Thyroid gland (tissue), 4 donors: ENCODE data around the gene OAS3. TPM values are rescaled to one million over a fixed set of nuclear protein-coding genes. Genes with fewer than 3 reads are reported as not detected.

Experiments
- DNase-seq, 2 donors: peaks; one replicate each; pipeline ENCODE4 v3.0.0-alpha.2; 2019
- H3K27ac ChIP-seq, 3 donors: fragments of 200-600 bp; sonication (generic); 1 replicate in 2 of 3; 2 replicates in 1 of 3; pipeline ENCODE4 v1.5.1; 2016 to 2019; ENCODE audit warnings: mild to moderate bottlenecking in 1 of 3, moderate library complexity in 1 of 3
- H3K27me3 ChIP-seq: fragments of 200-600 bp; sonication (generic); one replicate; pipeline ENCODE4 v1.5.1; 2019
- H3K36me3 ChIP-seq, 2 donors: fragments of 200-600 bp; sonication (generic); one replicate each; pipeline ENCODE4 v1.5.1; 2016 to 2019
- H3K4me1 ChIP-seq, 2 donors: fragments of 200-600 bp; sonication (generic); one replicate each; pipeline ENCODE4 v1.5.1; 2017 to 2019
- H3K4me3 ChIP-seq, 3 donors: fragments of 200-600 bp; sonication (generic); replicated peaks in 1 of 3; 1 replicate in 2 of 3; 2 replicates in 1 of 3; pipeline ENCODE4 v1.5.1; 2016; ENCODE audit warnings: mild to moderate bottlenecking in 1 of 3
- H3K9me3 ChIP-seq: fragments of 200-600 bp; sonication (generic); one replicate; pipeline ENCODE4 v1.5.1; 2017
- CTCF ChIP-seq, 6 experiments: fragments of 200-600 bp in 3 of 6; fragments of 450-650 bp in 3 of 6; sonication (generic) in 3 of 6; IDR thresholded peaks; one replicate each; pipeline ENCODE4 v1.5.1; 2016 to 2019; ENCODE audit warnings: antibody characterized with exemption in 6 of 6, mild to moderate bottlenecking in 2 of 6, inconsistent platforms in 1 of 6, moderate library complexity in 1 of 6
- POLR2A ChIP-seq, 2 donors: fragments of 450-650 bp; IDR thresholded peaks; one replicate each; pipeline ENCODE4 v1.6.1; 2017; ENCODE audit warnings: antibody characterized with exemption in 2 of 2, mild to moderate bottlenecking in 2 of 2, moderate library complexity in 1 of 2
- WGBS, 2 donors: methylation state at CpG; one replicate each; pipeline ENCODE4 v1.1.5; 2017; 5-methylcytosine and 5-hydroxymethylcytosine counted together
- intact Hi-C: fragments of 100-400 bp; cut with DNase I; formaldehyde crosslinking; loops from one replicate; pipeline ENCODE4 v1.15.1; 2023
- total RNA-seq, 4 donors: library from RNA; depleted of rRNA; stranded (reverse); fragments of >200 nt; gene quantifications; one replicate each; pipeline ENCODE4 v1.2.3, GENCODE V29; 2016

The OAS3 gene
- total RNA-seq, 4 donors from 2014 or later: 3.0 to 7.4 (median 5.7) TPM

- Histone ChIP-seq H3K4me1 (peaks cover 5 to 8% of the 10 kb centered on the region in 2 donors), H3K36me3 (no peaks in the 10 kb centered on the region), H3K9me3 (no peaks in the 10 kb centered on the region), H3K4me3 (no peak overlapping the region), H3K27me3 (no peaks in the 10 kb centered on the region), H3K27ac (no peak overlapping the region)
- WGBS, 2 donors: 32 to 46% methylated on average over 5 of the region's 5 CpGs
- no peak for DNase-seq
- TF ChIP-seq CTCF (IDR thresholded peaks at IDR 0.05) (no peak), POLR2A (IDR thresholded peaks at IDR 0.05) (no peak)
- intact Hi-C loops: no loop called here
Observed at GRCh38 chr12:112973818-112974231, 35.6 kb downstream of the OAS3 start.

- Histone ChIP-seq H3K27me3 (no peaks in the 10 kb centered on the region), H3K4me3 (no peak overlapping the region), H3K9me3 (no peaks in the 10 kb centered on the region), H3K27ac (no peak overlapping the region), H3K4me1 (peaks cover 5 to 8% of the 10 kb centered on the region in 2 donors), H3K36me3 (no peaks in the 10 kb centered on the region)
- 87 to 94% methylated on average over 7 of the region's 7 CpGs for WGBS, 2 donors
- no peak for DNase-seq
- TF ChIP-seq CTCF (IDR thresholded peaks at IDR 0.05): no peak
- intact Hi-C loops: no loop called here
Observed at GRCh38 chr12:112974904-112975303, 36.6 kb downstream of the OAS3 start.

- Histone ChIP-seq H3K36me3 (no peaks in the 10 kb centered on the region), H3K9me3 (no peaks in the 10 kb centered on the region), H3K27me3 (no peaks in the 10 kb centered on the region), H3K27ac (no peak overlapping the region), H3K4me1 (peaks cover 5 to 8% of the 10 kb centered on the region in 2 donors), H3K4me3 (no peak overlapping the region)
- TF ChIP-seq CTCF (IDR thresholded peaks at IDR 0.05) (no peak), POLR2A (IDR thresholded peaks at IDR 0.05) (no peak)
- DNase-seq: no peak
- WGBS, 2 donors: 71 to 74% methylated on average over 3 of the region's 3 CpGs
- intact Hi-C loops: no loop called here
Observed at GRCh38 chr12:112977139-112977538, 38.9 kb downstream of the OAS3 start.

- Histone ChIP-seq H3K4me3 (peak overlapping the region in 1 of 3 donors; percentile 22), H3K27me3 (no peaks in the 10 kb centered on the region), H3K27ac (peak overlapping the region; percentile 52 to 74 (median 63)), H3K4me1 (peaks cover 5 to 8% of the 10 kb centered on the region in 2 donors), H3K9me3 (no peaks in the 10 kb centered on the region), H3K36me3 (no peaks in the 10 kb centered on the region)
- intact Hi-C loops: no loop called here
- DNase-seq: no peak
- TF ChIP-seq CTCF (IDR thresholded peaks at IDR 0.05): no peak
- no peak for TF ChIP-seq POLR2A (IDR thresholded peaks at IDR 0.05)
- WGBS, 2 donors: 45 to 78% methylated on average over 8 of the region's 8 CpGs
Observed at GRCh38 chr12:112977641-112978040, 39.4 kb downstream of the OAS3 start.

- peak within 1 kb of the TSS in 2 of 3 donors; percentile 0 to 22 for H3K4me3 ChIP-seq
- no peaks in the 10 kb centered on the region for H3K9me3 ChIP-seq
- intact Hi-C loops: no loop called here
- H3K36me3 ChIP-seq: no peaks in the 10 kb centered on the region
- peaks cover 5 to 8% of the 10 kb centered on the region in 2 donors for H3K4me1 ChIP-seq
- peak within 1 kb of the TSS; percentile 52 to 74 (median 63) for H3K27ac ChIP-seq
- H3K27me3 ChIP-seq: no peaks in the 10 kb centered on the region
- 40 to 48% methylated on average over 19 of the region's 19 CpGs for WGBS, 2 donors
- peak; percentile 32 to 55 for DNase-seq
- TF ChIP-seq POLR2A (IDR thresholded peaks at IDR 0.05): peak in 1 of 2 donors; percentile 23
- TF ChIP-seq CTCF (IDR thresholded peaks at IDR 0.05): no peak
Observed at GRCh38 chr12:112978163-112979040, 40.1 kb downstream of the OAS3 start, which contains the start of gene OAS2. Gene OAS2, plus strand, starts transcription at chr12:112978519. Its CDS starts 90 bp downstream, at chr12:112978609.
